ENCODE data around the gene OLFM1. TPM values are rescaled to one million over a fixed set of nuclear protein-coding genes. Genes with fewer than 3 reads are reported as not detected.

The OLFM1 gene
- polyA plus RNA-seq, 1 donor (not counting 4 experiments of a cell fraction or from before 2014, with no cell fraction given) = 0.25 TPM

GRCh38 chr9:135073081-135073740, 14.3 kb upstream of the OLFM1 start:
- no peak overlapping the region for H3K9ac ChIP-seq (ENCODE audit: control insufficient read depth, extremely low read depth, insufficient read depth, low read length)
- peaks cover 35% of the 10 kb centered on the region for H3K27me3 ChIP-seq (ENCODE audit: control insufficient read depth, extremely low read depth, insufficient read depth, low read length)
- no peak overlapping the region for H2AFZ ChIP-seq (ENCODE audit: control insufficient read depth, low read length)
- no peaks in the 10 kb centered on the region for H3K9me3 ChIP-seq (ENCODE audit: control insufficient read depth, low read depth, low read length)
- H3K4me2 ChIP-seq (ENCODE audit: control insufficient read depth, extremely low read depth, insufficient read depth, low read depth, low read length) = no peak overlapping the region
- H3K36me3 ChIP-seq (ENCODE audit: control insufficient read depth in 2 of 2, extremely low read depth in 1 of 2, insufficient read depth in 2 of 2, low read length in 2 of 2) = no peaks in the 10 kb centered on the region
- H3K4me1 ChIP-seq (ENCODE audit: control insufficient read depth, extremely low read depth, insufficient read depth, low read length) = no peaks in the 10 kb centered on the region
- H3K4me3 ChIP-seq (ENCODE audit: control insufficient read depth in 2 of 3, extremely low read depth in 1 of 3, insufficient read depth in 2 of 3, low read depth in 1 of 3, low read length in 3 of 3) = no peak overlapping the region
- FAIRE-seq = no peak
- no peaks in the 10 kb centered on the region for H3K9me1 ChIP-seq (ENCODE audit: control insufficient read depth, extremely low read depth, insufficient read depth, low read length)
- H3K79me2 ChIP-seq (ENCODE audit: control insufficient read depth, insufficient read depth, low read length) = no peaks in the 10 kb centered on the region
- no peaks in the 10 kb centered on the region for H4K20me1 ChIP-seq (ENCODE audit: control insufficient read depth, extremely low read depth, insufficient read depth, low read length)
- dilution Hi-C loops (cut with MboI; ENCODE audit: extremely low pct_ligation_motif_present, low sequenced_read_pairs) = no loop called here
- H3K27ac ChIP-seq (ENCODE audit: control insufficient read depth, insufficient read depth, low read length) = no peak overlapping the region
- TF ChIP-seq EZH2 (IDR thresholded peaks at IDR 0.05; ENCODE audit: low read length) (no peak), CTCF (optimal IDR thresholded peaks at IDR 0.05 in 1 of 3, IDR thresholded peaks at IDR 0.05 in 1 of 3, conservative IDR thresholded peaks at IDR 0.05 in 1 of 3; ENCODE audit: extremely low read depth in 1 of 3, insufficient read depth in 2 of 3, low read length in 3 of 3) (no peak)
- DNase-seq (ENCODE audit: low read depth, low spot score) = no peak

GRCh38 chr9:135073741-135074305, 13.6 kb upstream of the OLFM1 start:
- no peak overlapping the region for H3K4me2 ChIP-seq (ENCODE audit: control insufficient read depth, extremely low read depth, insufficient read depth, low read depth, low read length)
- no peak for FAIRE-seq
- no peak for TF ChIP-seq EZH2 (IDR thresholded peaks at IDR 0.05; ENCODE audit: low read length)
- TF ChIP-seq CTCF (optimal IDR thresholded peaks at IDR 0.05 in 1 of 3, IDR thresholded peaks at IDR 0.05 in 1 of 3, conservative IDR thresholded peaks at IDR 0.05 in 1 of 3; ENCODE audit: extremely low read depth in 1 of 3, insufficient read depth in 2 of 3, low read length in 3 of 3) = no peak
- H2AFZ ChIP-seq (ENCODE audit: control insufficient read depth, low read length) = no peak overlapping the region
- H3K36me3 ChIP-seq (ENCODE audit: control insufficient read depth in 2 of 2, extremely low read depth in 1 of 2, insufficient read depth in 2 of 2, low read length in 2 of 2) = no peaks in the 10 kb centered on the region
- H3K9me3 ChIP-seq (ENCODE audit: control insufficient read depth, low read depth, low read length) = no peaks in the 10 kb centered on the region
- peaks cover 36% of the 10 kb centered on the region for H3K27me3 ChIP-seq (ENCODE audit: control insufficient read depth, extremely low read depth, insufficient read depth, low read length)
- no peak overlapping the region for H3K27ac ChIP-seq (ENCODE audit: control insufficient read depth, insufficient read depth, low read length)
- H3K9me1 ChIP-seq (ENCODE audit: control insufficient read depth, extremely low read depth, insufficient read depth, low read length) = no peaks in the 10 kb centered on the region
- no peak for DNase-seq (ENCODE audit: low read depth, low spot score)
- H3K79me2 ChIP-seq (ENCODE audit: control insufficient read depth, insufficient read depth, low read length) = no peaks in the 10 kb centered on the region
- no peaks in the 10 kb centered on the region for H4K20me1 ChIP-seq (ENCODE audit: control insufficient read depth, extremely low read depth, insufficient read depth, low read length)
- no peak overlapping the region for H3K9ac ChIP-seq (ENCODE audit: control insufficient read depth, extremely low read depth, insufficient read depth, low read length)
- no peaks in the 10 kb centered on the region for H3K4me1 ChIP-seq (ENCODE audit: control insufficient read depth, extremely low read depth, insufficient read depth, low read length)
- dilution Hi-C loops (cut with MboI; ENCODE audit: extremely low pct_ligation_motif_present, low sequenced_read_pairs) = no loop called here
- H3K4me3 ChIP-seq (ENCODE audit: control insufficient read depth in 2 of 3, extremely low read depth in 1 of 3, insufficient read depth in 2 of 3, low read depth in 1 of 3, low read length in 3 of 3) = no peak overlapping the region

All from keratinocyte (primary cell).